B cell (primary cell): Measurements from ENCODE around the gene RHOBTB3.

ENCODE experiments used
- CTCF ChIP-seq: fragments of 200-600 bp; IDR thresholded peaks from one replicate; pipeline ENCODE4 v1.8.0; 2022; ENCODE audit warnings: antibody characterized with exemption, mild to moderate bottlenecking
- EZH2 ChIP-seq: IDR thresholded peaks from 2 replicates; pipeline ENCODE4 v1.6.1; 2012; ENCODE audit warnings: borderline replicate concordance, low read depth, mild to moderate bottlenecking, moderate library complexity, low read length; ENCODE audit not compliant: insufficient read depth, poor library complexity, severe bottlenecking

GRCh38 chr5:95715799-95716461 lies 15.2 kb upstream of the RHOBTB3 start:
- TF ChIP-seq CTCF (no peak), EZH2 (no peak)
